Uterus (tissue), 4 donors: Measurements from ENCODE around the gene COL23A1. TPM values are rescaled to one million over a fixed set of nuclear protein-coding genes. Genes with fewer than 3 reads are reported as not detected.

Experiments used
- DNase-seq, 2 donors: peaks; one replicate each; pipeline ENCODE4 v3.0.0-alpha.2; 2019 to 2020
- H3K27ac ChIP-seq, 2 donors: fragments of 200-600 bp; sonication (generic); 1 replicate in 1 of 2; 2 replicates in 1 of 2; pipeline ENCODE4 v1.5.1; 2016 to 2018
- H3K27me3 ChIP-seq, 2 donors: fragments of 200-600 bp; sonication (generic); one replicate each; pipeline ENCODE4 v1.5.1; 2018 to 2019; ENCODE audit warnings: control low read depth in 1 of 2
- H3K36me3 ChIP-seq, 2 donors: fragments of 200-600 bp; sonication (generic); one replicate each; pipeline ENCODE4 v1.5.1; 2019; ENCODE audit warnings: control low read depth in 1 of 2
- H3K4me1 ChIP-seq, 2 donors: fragments of 200-600 bp; sonication (generic); one replicate each; pipeline ENCODE4 v1.5.1; 2018 to 2019; ENCODE audit warnings: control low read depth in 1 of 2
- H3K4me3 ChIP-seq, 2 donors: fragments of 200-600 bp; sonication (generic); 1 replicate in 1 of 2; 2 replicates in 1 of 2; pipeline ENCODE4 v1.5.1; 2018 to 2019; ENCODE audit warnings: mild to moderate bottlenecking in 1 of 2
- H3K9me3 ChIP-seq, 2 donors: fragments of 200-600 bp; sonication (generic); one replicate each; pipeline ENCODE4 v1.5.1; 2019; ENCODE audit warnings: control low read depth in 1 of 2
- POLR2A ChIP-seq, 2 donors: fragments of 450-650 bp; IDR thresholded peaks; one replicate each; pipeline ENCODE4 v1.6.1; 2016; ENCODE audit warnings: antibody characterized with exemption in 2 of 2, mild to moderate bottlenecking in 1 of 2, moderate library complexity in 1 of 2
- intact Hi-C: fragments of 100-400 bp; cut with DNase I; formaldehyde crosslinking; loops from one replicate; pipeline ENCODE4 v1.15.1; 2023; ENCODE audit warnings: low total_unique reads
- total RNA-seq, 4 donors: library from RNA; depleted of rRNA in 3 of 4; stranded (reverse); fragments of >200 nt in 3 of 4; gene quantifications; one replicate each; pipeline versions ENCODE4 v1.1.0 to v1.2.4, GENCODE V29; 2014 to 2023
- TF ChIP-seq, protein P1 (sequence below), 4 experiments: fragments of 200-600 bp in 2 of 4; fragments of 450-650 bp in 2 of 4; sonication (generic) in 2 of 4; IDR thresholded peaks; one replicate each; pipeline ENCODE4 v1.5.1; 2016 to 2019; ENCODE audit warnings: antibody characterized with exemption in 4 of 4, mild to moderate bottlenecking in 2 of 4, moderate library complexity in 1 of 4
- donor health status: DM: yes; HTN: yes; CAD: no.

Gene COL23A1
- total RNA-seq, 4 donors from 2014 or later = 0.85 to 7.6 (median 2.0) TPM; not detected in 1

DNA sequence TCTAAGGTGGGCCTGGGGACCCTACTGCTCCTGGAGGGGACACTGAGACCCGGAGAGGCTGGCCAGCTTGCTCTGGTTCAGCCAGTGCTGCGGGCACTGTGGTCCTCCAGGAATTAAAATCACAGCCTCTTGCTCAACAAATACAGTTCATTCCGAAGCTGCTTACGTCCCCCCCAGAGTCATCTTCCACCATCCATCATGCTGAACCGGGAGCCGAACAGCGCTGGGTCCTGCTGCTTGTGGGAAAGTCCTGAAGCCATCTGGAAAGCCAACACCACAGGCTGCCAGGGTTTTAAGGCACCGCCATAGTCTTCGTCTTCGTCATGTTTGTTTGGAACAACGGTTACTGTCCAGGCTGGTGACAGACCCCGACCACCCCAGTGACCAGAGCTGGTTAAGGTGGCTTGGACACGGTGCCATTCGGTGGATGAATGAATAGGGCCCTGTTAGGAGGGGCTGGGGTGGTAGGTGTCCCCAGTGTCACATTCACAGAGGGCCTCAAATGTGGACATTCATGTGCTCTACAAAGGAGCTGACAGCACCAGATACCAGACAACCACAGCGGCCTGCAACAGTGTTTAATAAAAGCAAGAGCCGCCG lies 276.0 kb downstream of the COL23A1 start:
- H3K27me3 ChIP-seq = no peaks in the 10 kb centered on the region
- TF ChIP-seq POLR2A (IDR thresholded peaks at IDR 0.05) = no peak
- TF ChIP-seq, protein P1, sequence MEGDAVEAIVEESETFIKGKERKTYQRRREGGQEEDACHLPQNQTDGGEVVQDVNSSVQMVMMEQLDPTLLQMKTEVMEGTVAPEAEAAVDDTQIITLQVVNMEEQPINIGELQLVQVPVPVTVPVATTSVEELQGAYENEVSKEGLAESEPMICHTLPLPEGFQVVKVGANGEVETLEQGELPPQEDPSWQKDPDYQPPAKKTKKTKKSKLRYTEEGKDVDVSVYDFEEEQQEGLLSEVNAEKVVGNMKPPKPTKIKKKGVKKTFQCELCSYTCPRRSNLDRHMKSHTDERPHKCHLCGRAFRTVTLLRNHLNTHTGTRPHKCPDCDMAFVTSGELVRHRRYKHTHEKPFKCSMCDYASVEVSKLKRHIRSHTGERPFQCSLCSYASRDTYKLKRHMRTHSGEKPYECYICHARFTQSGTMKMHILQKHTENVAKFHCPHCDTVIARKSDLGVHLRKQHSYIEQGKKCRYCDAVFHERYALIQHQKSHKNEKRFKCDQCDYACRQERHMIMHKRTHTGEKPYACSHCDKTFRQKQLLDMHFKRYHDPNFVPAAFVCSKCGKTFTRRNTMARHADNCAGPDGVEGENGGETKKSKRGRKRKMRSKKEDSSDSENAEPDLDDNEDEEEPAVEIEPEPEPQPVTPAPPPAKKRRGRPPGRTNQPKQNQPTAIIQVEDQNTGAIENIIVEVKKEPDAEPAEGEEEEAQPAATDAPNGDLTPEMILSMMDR (IDR thresholded peaks at IDR 0.05) = no peak
- H3K4me1 ChIP-seq = no peaks in the 10 kb centered on the region
- no peak overlapping the region for H3K27ac ChIP-seq
- H3K4me3 ChIP-seq = no peak overlapping the region
- intact Hi-C loops = no loop called here
- H3K36me3 ChIP-seq = no peaks in the 10 kb centered on the region
- DNase-seq = no peak
- H3K9me3 ChIP-seq = no peaks in the 10 kb centered on the region

DNA sequence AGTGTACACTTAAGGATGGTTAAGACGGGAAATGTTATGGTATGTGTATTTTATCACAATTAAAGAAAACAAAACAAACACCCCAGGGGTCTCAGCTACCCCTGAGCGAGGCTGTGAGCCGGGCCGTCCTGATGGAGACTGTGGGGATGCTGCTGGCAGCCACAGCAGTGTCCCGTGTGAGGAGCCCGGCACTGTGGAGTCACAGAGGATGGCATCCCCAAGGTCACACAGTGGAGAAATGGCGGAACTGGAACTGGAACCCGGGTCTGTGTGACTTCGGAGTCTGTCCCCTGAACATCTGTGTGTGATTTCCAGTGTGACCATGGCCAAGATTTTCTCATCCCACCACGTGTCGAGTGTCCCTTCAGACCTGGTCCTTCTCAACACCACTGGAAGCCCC lies 276.9 kb downstream of the COL23A1 start:
- H3K4me3 ChIP-seq = no peak overlapping the region
- H3K36me3 ChIP-seq = no peaks in the 10 kb centered on the region
- H3K27ac ChIP-seq = no peak overlapping the region
- DNase-seq = no peak
- intact Hi-C loops = no loop called here
- H3K9me3 ChIP-seq = no peaks in the 10 kb centered on the region
- H3K4me1 ChIP-seq = no peaks in the 10 kb centered on the region
- no peaks in the 10 kb centered on the region for H3K27me3 ChIP-seq
- TF ChIP-seq, protein P1 (IDR thresholded peaks at IDR 0.05) = no peak
- TF ChIP-seq POLR2A (IDR thresholded peaks at IDR 0.05) = no peak

DNA sequence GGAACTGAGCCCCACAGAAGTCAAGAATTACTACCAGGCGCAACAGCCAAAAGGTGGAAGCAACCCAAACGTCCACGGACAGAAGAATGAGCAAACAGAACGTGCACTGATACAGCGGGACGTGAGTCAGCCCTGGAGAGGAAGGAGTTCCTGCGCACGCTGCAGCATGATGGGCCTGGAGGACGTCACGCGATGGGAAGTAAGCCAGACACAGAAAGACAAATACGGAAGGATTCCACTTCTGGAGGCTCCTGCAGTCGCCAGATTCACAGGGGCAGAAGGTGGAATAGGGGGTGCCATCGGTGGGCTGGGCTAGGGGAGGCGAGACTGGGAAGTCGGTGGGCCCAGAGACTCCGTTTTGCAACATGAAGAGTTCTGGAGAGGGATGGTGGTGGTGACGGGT lies 277.3 kb downstream of the COL23A1 start:
- no peak overlapping the region for H3K4me3 ChIP-seq
- no peak for DNase-seq
- intact Hi-C loops = no loop called here
- no peaks in the 10 kb centered on the region for H3K27me3 ChIP-seq
- no peak overlapping the region for H3K27ac ChIP-seq
- no peak for TF ChIP-seq POLR2A (IDR thresholded peaks at IDR 0.05)
- TF ChIP-seq, protein P1 (IDR thresholded peaks at IDR 0.05) = no peak
- H3K36me3 ChIP-seq = no peaks in the 10 kb centered on the region
- H3K9me3 ChIP-seq = no peaks in the 10 kb centered on the region
- H3K4me1 ChIP-seq = no peaks in the 10 kb centered on the region

DNA sequence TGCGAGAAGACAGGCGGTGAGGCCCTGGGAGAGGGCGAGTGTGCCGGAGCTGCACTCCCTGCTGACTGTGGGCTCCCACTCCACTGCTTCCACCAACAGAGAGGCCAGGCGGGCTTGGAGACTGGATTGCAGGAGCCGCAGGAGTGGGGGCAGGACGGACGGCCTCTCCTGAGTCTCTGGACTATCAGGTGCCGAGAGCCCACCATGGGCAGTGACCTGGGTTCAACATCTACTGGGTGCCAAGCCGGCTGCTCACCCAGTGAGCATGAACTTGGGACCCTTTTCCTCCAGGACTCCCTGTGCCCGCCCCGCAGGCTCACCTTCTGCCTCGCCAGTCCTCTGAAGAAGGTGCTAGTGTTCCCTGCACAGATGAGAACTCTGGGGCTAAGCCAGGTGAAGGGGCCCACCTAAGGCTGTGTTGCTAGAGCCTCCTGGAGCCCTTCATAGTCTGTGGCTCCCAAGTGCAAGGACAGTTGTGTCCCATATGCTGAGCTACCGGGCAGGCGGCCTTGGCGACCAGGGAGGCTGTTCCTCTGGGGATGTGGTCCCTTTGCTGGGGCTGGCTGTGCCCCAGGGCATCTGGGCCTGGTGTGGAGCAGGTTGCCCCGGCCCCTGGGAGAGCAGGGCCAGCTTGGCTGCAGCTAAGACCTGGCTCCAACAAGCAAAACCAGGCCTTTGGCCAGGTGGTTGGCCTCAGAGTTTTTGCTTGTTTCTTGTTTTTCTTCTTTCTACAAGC lies 279.9 kb downstream of the COL23A1 start:
- no peak for DNase-seq
- H3K27ac ChIP-seq = no peak overlapping the region
- no peak overlapping the region for H3K4me3 ChIP-seq
- no peaks in the 10 kb centered on the region for H3K27me3 ChIP-seq
- H3K36me3 ChIP-seq = no peaks in the 10 kb centered on the region
- intact Hi-C loops = no loop called here
- TF ChIP-seq, protein P1 (IDR thresholded peaks at IDR 0.05) = no peak
- no peak for TF ChIP-seq POLR2A (IDR thresholded peaks at IDR 0.05)
- H3K4me1 ChIP-seq = no peaks in the 10 kb centered on the region
- H3K9me3 ChIP-seq = no peaks in the 10 kb centered on the region

DNA sequence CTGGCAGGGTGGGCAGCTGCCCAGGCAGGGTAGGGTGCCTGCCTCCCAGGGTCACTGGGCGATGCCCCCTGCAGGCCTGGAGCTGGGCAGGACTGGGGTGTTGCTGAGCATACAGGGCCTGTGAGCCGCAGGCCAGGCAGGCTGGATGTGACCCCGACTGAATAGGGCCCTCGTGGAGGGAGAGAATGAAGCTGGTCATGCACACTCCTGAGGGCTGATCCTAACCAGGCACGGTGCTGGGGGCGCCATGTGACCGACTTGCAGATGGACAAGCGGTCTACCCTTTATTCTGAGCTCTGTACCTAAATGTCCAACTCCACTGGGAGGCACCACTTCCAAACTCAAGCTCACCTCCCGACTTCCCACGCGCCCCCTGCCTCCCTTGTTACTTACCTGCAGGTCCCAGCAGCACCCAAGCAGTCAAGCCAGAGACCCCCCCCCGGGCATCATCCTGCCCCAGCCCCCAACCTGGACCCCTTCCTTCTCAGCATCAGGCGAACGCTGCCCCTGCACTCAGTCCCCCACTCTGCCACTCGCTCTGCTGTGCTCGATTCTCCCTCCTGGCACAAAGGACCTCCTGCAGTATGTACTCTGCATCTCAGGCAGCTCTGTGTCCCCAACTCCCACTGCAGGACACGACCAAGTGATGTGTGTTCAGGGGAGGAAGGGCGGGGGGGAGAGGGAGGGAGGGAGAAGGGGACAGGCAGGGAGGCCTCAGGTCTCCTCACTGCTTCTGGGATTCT lies 280.8 kb downstream of the COL23A1 start:
- no peaks in the 10 kb centered on the region for H3K36me3 ChIP-seq
- DNase-seq = no peak
- H3K9me3 ChIP-seq = no peaks in the 10 kb centered on the region
- H3K4me3 ChIP-seq = no peak overlapping the region
- H3K27ac ChIP-seq = no peak overlapping the region
- intact Hi-C loops = no loop called here
- no peaks in the 10 kb centered on the region for H3K4me1 ChIP-seq
- TF ChIP-seq, protein P1 (IDR thresholded peaks at IDR 0.05) = no peak
- no peak for TF ChIP-seq POLR2A (IDR thresholded peaks at IDR 0.05)
- H3K27me3 ChIP-seq = no peaks in the 10 kb centered on the region
